HG03342 (cell line): Measurements from ENCODE around the gene PCA3.

Experiments used
- ATAC-seq: cut with Tn5 transposase; IDR thresholded peaks from one replicate; pipeline ENCODE4 v1.9.1; 2021; ENCODE audit warnings: mild to moderate bottlenecking, moderate library complexity; ENCODE audit not compliant: unreplicated experiment

The PCA3 gene

GRCh38 chr9:76756268-76756640, 8.0 kb upstream of the PCA3 start:
- ATAC-seq = no peak

GRCh38 chr9:76756941-76757673, 7.1 kb upstream of the PCA3 start:
- no peak for ATAC-seq

DNA sequence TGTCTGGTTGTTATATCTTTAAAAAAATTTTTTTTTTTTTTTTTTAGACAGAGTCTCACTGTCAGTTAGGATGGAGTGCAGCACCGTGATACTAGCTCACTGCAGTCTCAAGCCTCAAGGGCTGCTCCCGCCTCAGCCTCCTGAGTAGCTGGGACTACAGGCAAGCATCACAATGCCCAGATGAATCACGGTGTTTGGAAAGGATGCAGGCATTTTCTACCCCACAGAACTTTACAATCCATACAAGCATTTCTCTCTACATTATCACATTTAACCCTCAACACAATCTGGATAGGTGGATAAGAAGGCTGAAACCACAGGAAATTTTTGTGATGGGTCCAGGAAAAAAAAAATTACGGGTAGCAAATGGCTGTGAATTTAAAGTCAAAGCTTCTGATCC, 5.8 kb upstream of the PCA3 start:
- ATAC-seq = no peak

- no peak for ATAC-seq
Measured at GRCh38 chr9:76759732-76760131, 4.5 kb upstream of the PCA3 start.

- no peak for ATAC-seq
Measured at GRCh38 chr9:76761448-76761847, 2.8 kb upstream of the PCA3 start.

DNA sequence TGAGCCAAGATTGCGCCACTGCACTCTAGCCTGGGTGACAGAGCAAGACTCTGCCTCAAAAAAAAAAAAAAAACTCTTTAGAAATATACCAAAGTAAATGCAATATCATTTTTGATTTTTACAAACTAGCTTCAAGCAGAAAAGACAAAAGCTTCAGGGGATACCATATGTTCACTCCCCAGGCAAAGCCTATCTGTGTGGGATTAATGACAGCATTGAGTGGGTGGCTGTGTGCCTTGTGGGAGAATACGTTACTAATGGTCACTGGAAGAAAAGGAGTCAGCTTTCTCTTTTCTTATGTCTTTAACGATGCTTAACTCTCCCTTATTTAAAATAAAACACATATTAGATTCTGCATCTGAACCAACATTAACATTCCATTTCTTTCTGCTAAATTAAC, 1.9 kb downstream of the PCA3 start:
- ATAC-seq = no peak

- ATAC-seq = no peak
Measured at GRCh38 chr9:76772686-76773445, 8.6 kb downstream of the PCA3 start.

DNA sequence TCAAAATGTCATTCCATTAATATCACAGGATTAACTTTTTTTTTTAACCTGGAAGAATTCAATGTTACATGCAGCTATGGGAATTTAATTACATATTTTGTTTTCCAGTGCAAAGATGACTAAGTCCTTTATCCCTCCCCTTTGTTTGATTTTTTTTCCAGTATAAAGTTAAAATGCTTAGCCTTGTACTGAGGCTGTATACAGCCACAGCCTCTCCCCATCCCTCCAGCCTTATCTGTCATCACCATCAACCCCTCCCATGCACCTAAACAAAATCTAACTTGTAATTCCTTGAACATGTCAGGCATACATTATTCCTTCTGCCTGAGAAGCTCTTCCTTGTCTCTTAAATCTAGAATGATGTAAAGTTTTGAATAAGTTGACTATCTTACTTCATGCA, 20.6 kb downstream of the PCA3 start:
- no peak for ATAC-seq

- no peak for ATAC-seq
Measured at GRCh38 chr9:76785501-76785900, 21.3 kb downstream of the PCA3 start.

GRCh38 chr9:76787677-76788076, 23.4 kb downstream of the PCA3 start:
- no peak for ATAC-seq

- ATAC-seq = no peak
Measured at GRCh38 chr9:76789840-76790239, 25.6 kb downstream of the PCA3 start.

DNA sequence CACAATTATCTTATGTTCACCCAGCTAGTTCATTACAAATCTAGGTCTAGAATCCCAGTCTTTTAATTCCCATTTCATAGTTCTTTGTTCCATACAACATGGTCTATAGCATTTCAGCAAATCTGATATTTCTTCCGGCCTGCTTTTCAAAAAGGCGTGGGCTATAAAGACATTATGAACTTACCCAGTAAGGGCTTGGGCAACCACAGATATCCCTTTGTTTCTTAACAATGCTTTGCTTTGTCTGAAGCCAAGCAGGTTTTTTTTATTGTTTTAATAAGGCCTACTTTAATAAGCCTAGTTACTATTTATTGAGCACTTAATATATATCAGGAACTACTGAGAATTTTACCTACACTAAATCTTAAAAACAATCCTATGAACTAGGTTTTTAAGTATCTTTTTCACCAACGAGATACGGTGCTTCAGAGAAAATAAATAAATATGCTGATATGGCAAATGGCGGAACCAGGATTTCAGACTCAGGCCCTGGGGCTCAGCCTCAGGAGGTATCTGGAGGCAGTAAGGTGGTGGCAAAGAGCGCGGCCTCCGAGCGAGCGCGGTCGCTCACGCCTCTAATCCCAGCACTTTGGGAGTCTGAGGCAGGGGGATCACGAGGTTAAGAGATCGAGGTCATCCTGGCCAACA, 29.7 kb downstream of the PCA3 start:
- ATAC-seq = no peak

DNA sequence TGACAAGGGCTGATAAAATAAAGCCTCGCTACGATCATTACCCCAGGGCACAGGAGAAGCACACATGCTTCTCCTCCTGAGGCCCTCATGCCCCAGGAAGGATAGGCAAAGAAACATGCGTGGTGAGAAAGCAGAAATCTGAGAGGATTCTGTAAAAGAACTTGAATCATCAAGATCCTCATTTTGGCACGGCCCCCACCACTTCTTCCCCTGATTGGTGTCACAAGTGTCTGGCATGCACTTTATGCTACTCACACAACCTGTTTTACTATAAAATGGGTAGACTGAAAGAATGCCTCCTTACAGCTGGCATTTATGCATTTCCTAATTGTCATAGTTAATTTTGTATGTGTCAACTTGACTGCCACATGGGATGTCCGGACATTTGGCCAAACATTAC, 32.1 kb downstream of the PCA3 start:
- no peak for ATAC-seq

GRCh38 chr9:76798527-76798926, 34.3 kb downstream of the PCA3 start:
- ATAC-seq = peak; percentile 58

GRCh38 chr9:76799473-76799872, 35.2 kb downstream of the PCA3 start:
- no peak for ATAC-seq

DNA sequence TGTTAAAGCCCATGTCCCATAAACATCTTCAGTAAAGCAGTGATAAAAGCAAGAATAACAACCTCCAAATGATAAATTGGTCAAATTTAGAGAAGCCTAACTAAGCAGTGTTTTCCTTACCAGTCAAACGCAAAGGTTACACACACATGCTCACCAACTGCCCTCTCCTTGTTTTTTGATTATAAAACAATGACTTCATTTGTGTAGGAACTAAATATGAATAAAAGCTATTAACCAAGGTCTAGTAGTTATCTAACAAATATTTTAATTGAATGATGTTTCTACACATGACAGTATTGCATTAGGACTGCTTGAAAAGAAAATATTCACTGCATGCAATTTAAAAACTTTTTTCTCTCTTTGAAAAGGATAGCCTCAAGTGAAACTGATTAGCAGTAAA, 36.7 kb downstream of the PCA3 start:
- no peak for ATAC-seq

DNA sequence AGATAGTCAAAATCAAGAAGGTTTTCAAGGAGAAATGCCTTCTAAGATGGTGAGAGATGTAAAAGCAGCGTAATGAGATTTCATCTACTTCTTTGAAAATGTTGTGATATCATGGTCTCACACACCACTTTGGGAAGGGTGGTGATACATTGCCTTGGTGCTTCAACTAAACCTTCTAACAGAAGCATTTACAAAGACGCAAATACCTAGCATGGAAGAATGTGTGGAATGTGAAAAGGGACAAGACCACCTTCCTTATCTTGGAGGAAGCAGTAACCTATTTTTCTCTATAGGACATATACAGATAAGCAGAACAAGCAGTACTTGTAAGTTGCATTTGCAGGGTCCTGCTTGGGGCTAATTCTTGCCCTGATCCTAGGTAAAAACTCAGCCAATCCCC, 38.8 kb downstream of the PCA3 start:
- no peak for ATAC-seq

DNA sequence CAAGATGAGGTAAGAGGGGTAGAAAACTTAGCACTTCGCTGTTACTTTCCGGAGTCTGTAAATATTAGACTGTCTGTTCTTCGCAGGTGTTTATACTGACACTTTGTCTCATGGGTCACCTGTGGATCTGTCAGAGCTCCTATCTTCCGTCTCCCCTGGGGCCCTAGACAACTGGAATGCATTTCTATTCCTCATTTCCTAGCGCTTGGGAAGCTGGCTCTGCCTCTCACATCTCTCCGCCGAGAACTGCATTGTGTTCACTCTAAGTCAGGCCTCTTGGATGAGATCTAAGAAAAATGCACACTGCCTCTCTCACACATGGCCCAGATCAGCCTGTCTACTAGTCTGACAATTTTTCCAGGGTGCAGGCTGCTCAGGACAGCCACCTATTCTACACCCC, 39.5 kb downstream of the PCA3 start:
- no peak for ATAC-seq

DNA sequence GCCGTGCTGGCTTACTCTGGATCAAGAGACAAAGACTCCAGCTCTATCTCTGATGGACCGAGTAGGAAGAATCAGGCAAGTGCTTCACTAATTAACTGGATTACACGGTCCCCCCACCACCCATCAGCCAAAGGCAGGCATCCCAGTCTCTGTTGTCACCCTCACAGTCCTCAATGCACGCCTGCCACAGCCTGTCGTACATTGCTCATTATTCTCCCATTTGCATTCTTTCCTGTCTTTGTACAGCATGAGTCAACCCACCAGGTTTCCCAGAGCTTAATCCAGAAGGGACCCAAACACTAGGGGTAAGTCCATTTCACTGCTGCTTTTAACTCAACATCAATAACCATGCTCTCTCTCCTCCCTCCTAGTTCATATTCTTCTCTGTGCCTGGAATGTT, 44.4 kb downstream of the PCA3 start:
- no peak for ATAC-seq

DNA sequence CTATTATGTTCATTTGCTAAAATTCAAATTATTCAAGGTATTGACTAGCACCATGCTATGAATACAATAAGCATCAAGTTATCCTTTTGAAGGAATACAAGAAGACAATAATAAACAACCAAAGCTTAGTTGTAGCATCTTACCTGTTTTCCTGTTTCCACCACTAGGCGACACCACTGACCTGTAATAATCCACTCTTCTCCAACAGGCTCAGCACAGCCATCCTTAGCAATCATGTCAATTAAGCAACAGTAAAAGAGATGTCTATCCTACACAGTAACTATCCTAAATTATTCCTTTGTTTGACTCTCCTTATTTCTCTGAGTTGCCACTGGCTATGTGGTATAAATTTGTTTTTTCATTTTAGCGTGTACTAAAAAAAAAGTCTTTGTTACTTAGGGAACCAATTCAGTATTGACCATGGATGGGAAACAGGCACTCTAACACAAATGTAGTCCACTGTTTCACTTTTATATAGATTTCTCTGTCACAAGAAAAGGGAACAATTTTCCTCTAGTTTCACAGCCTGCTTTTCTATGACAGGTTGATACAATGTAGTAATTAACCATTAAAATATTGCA, 46.2 kb downstream of the PCA3 start:
- ATAC-seq = peak; percentile 81

DNA sequence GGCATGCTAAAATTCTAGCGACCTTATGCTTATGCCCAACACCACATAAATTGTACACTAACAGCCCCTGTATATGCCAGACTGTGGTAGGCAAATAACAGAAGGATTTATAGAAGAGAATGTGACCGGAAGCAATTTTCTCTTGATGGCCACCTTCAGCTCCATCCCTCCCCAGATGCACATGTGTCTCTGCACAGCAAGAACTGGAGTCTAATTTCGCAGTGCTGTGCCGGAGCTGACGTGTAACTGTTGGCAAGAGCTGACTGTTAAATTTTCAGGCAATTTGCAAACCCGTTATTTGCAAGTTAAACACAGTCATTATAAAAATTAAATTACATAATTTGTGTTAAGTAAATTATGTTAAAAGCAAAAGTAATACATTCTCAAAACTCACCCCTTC, 48.4 kb downstream of the PCA3 start:
- ATAC-seq = no peak

DNA sequence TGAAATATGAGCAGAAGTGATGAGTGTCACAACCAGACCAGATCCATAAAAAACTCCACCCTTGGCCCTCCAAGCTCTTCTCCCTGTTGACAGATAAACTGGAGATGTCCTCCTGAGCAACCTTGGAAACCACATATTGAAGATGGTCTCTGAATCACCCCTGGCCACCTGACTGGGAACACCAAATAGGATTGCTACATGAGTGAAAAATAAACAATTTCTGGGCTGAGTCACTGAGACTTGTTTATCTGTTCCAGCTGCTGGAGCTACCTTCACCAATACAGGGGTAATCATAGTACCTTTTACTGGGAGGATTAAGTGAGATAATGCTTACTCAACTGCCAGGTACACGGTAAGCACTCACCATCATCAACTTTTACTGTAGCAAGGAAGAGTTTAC, 53.3 kb downstream of the PCA3 start:
- ATAC-seq = no peak
